Breast epithelium (tissue), 4 donors: ENCODE measurements around the gene MYBPC1. TPM values are rescaled to one million over a fixed set of nuclear protein-coding genes. Genes with fewer than 3 reads are reported as not detected.

Experiments
- DNase-seq, 2 donors: peaks; one replicate each; pipeline ENCODE4 v3.0.0-alpha.2; 2019; ENCODE audit warnings: low spot score in 2 of 2
- H3K27ac ChIP-seq, 2 donors: fragments of 200-600 bp; sonication (generic) in 1 of 2; one replicate each; pipeline ENCODE4 v1.5.1; 2016 to 2019; ENCODE audit warnings: mild to moderate bottlenecking in 1 of 2
- H3K27me3 ChIP-seq, 2 donors: fragments of 200-600 bp; sonication (generic) in 1 of 2; one replicate each; pipeline versions ENCODE4 v1.5.1 to v1.6.0; 2017 to 2019; ENCODE audit warnings: control low read depth in 1 of 2, mild to moderate bottlenecking in 1 of 2
- H3K36me3 ChIP-seq: fragments of 200-600 bp; one replicate; pipeline ENCODE4 v1.5.1; 2019
- H3K4me1 ChIP-seq, 2 donors: fragments of 200-600 bp; sonication (generic); one replicate each; pipeline ENCODE4 v1.5.1; 2016 to 2019; ENCODE audit warnings: control low read depth in 1 of 2
- H3K4me3 ChIP-seq, 3 donors: fragments of 200-600 bp; sonication (generic); 1 replicate in 2 of 3; 2 replicates in 1 of 3; pipeline ENCODE4 v1.5.1; 2016 to 2019; ENCODE audit warnings: mild to moderate bottlenecking in 3 of 3, moderate library complexity in 2 of 3
- H3K9me3 ChIP-seq, 2 donors: fragments of 200-600 bp; sonication (generic) in 1 of 2; one replicate each; pipeline ENCODE4 v1.5.1; 2016 to 2019; ENCODE audit warnings: control low read depth in 1 of 2
- CTCF ChIP-seq, 3 donors: fragments of 450-650 bp; IDR thresholded peaks; one replicate each; pipeline ENCODE4 v1.5.1; 2016 to 2017; ENCODE audit warnings: antibody characterized with exemption in 3 of 3, mild to moderate bottlenecking in 3 of 3, moderate library complexity in 3 of 3
- POLR2A ChIP-seq: fragments of 450-650 bp; IDR thresholded peaks from one replicate; pipeline ENCODE4 v1.6.1; 2016; ENCODE audit warnings: antibody characterized with exemption, mild to moderate bottlenecking, moderate library complexity
- POLR2AphosphoS5 ChIP-seq, 3 donors: sonication (generic); formaldehyde crosslinking; IDR thresholded peaks; one replicate each; pipeline ENCODE4 v1.6.1; 2017; ENCODE audit warnings: antibody characterized with exemption in 3 of 3
- intact Hi-C: fragments of 100-400 bp; cut with DNase I; formaldehyde crosslinking; loops from one replicate; pipeline ENCODE4 v1.15.1; 2023; ENCODE audit warnings: low total_unique reads
- total RNA-seq, 3 donors: library from RNA; depleted of rRNA; stranded (reverse); fragments of >200 nt; gene quantifications; one replicate each; pipeline ENCODE4 v1.1.0, GENCODE V29; 2016

The MYBPC1 gene
- total RNA-seq, 3 donors from 2014 or later: 0.64 to 395 (median 92.2) TPM

- Histone ChIP-seq H3K27ac (peak overlapping the region in 1 of 2 donors; percentile 44), H3K4me1 (no peaks in the 10 kb centered on the region), H3K36me3 (no peaks in the 10 kb centered on the region), H3K27me3 (no peaks in the 10 kb centered on the region), H3K4me3 (no peak overlapping the region), H3K9me3 (no peaks in the 10 kb centered on the region)
- TF ChIP-seq POLR2A (no peak), CTCF (IDR thresholded peaks at IDR 0.05) (no peak), POLR2AphosphoS5 (IDR thresholded peaks at IDR 0.05) (no peak)
- intact Hi-C loops: no loop called here
- no peak for DNase-seq
These were observed 90.3 kb downstream of the MYBPC1 start for GRCh38 chr12:101685092-101685491.

- no peak for DNase-seq
- intact Hi-C loops: no loop called here
- no peaks in the 10 kb centered on the region for H3K4me1 ChIP-seq
- no peaks in the 10 kb centered on the region for H3K9me3 ChIP-seq
- no peaks in the 10 kb centered on the region for H3K36me3 ChIP-seq
- TF ChIP-seq POLR2AphosphoS5 (IDR thresholded peaks at IDR 0.05) (no peak), POLR2A (no peak), CTCF (IDR thresholded peaks at IDR 0.05) (no peak)
- H3K27ac ChIP-seq: no peak overlapping the region
- H3K4me3 ChIP-seq: no peak overlapping the region
- H3K27me3 ChIP-seq: no peaks in the 10 kb centered on the region
These were observed 91.4 kb downstream of the MYBPC1 start for GRCh38 chr12:101686176-101686575.

- H3K4me3 ChIP-seq: no peak overlapping the region
- H3K27me3 ChIP-seq: no peaks in the 10 kb centered on the region
- intact Hi-C loops: no loop called here
- no peaks in the 10 kb centered on the region for H3K36me3 ChIP-seq
- H3K4me1 ChIP-seq: no peaks in the 10 kb centered on the region
- no peaks in the 10 kb centered on the region for H3K9me3 ChIP-seq
- H3K27ac ChIP-seq: no peak overlapping the region
- DNase-seq: no peak
- TF ChIP-seq POLR2AphosphoS5 (IDR thresholded peaks at IDR 0.05): no peak
- no peak for TF ChIP-seq CTCF (IDR thresholded peaks at IDR 0.05)
These were observed 95.8 kb downstream of the MYBPC1 start for GRCh38 chr12:101690544-101691098.

- TF ChIP-seq CTCF (IDR thresholded peaks at IDR 0.05) (no peak), POLR2AphosphoS5 (IDR thresholded peaks at IDR 0.05) (no peak), POLR2A (no peak)
- Histone ChIP-seq H3K4me1 (peaks cover 0 to 3% of the 10 kb centered on the region in 2 donors), H3K27ac (no peak overlapping the region), H3K36me3 (no peaks in the 10 kb centered on the region), H3K9me3 (no peaks in the 10 kb centered on the region), H3K4me3 (no peak overlapping the region), H3K27me3 (no peaks in the 10 kb centered on the region)
- intact Hi-C loops: no loop called here
- DNase-seq: no peak
These were observed 96.8 kb downstream of the MYBPC1 start for GRCh38 chr12:101691503-101692096.

- intact Hi-C loops: no loop called here
- no peaks in the 10 kb centered on the region for H3K36me3 ChIP-seq
- TF ChIP-seq CTCF (IDR thresholded peaks at IDR 0.05): no peak
- TF ChIP-seq POLR2AphosphoS5 (IDR thresholded peaks at IDR 0.05): no peak
- TF ChIP-seq POLR2A: no peak
- no peak overlapping the region for H3K4me3 ChIP-seq
- H3K9me3 ChIP-seq: no peaks in the 10 kb centered on the region
- DNase-seq: no peak
- H3K27me3 ChIP-seq: no peaks in the 10 kb centered on the region
- H3K4me1 ChIP-seq: peaks cover 0 to 3% of the 10 kb centered on the region in 2 donors
- no peak overlapping the region for H3K27ac ChIP-seq
These were observed 99.6 kb downstream of the MYBPC1 start for GRCh38 chr12:101694297-101694848.
